ENCODE results near the gene PLA2G2D. TPM values are rescaled to one million over a fixed set of nuclear protein-coding genes. Genes with fewer than 3 reads are reported as not detected.
"Not testable (repeated sequence)": the region's sequence is repeated elsewhere in the genome, so short reads cannot be mapped to it uniquely, and the experiment has no call there.

The PLA2G2D gene
- total and polyA plus RNA-seq, 7 donors, result not detected

- ATAC-seq, result no peak
- 86 to 96% (median 91%) methylated on average over 6 of the region's 6 CpGs for WGBS, 3 donors
- no peak for DNase-seq
- H3K9me3 ChIP-seq, result no peaks in the 10 kb centered on the region
- TF ChIP-seq CTCF (IDR thresholded peaks at IDR 0.05), result no peak
- H3K27ac ChIP-seq, result no peak overlapping the region
- no peak overlapping the region for H3K4me3 ChIP-seq
- peaks cover 0 to 3% (median 0%) of the 10 kb centered on the region in 3 donors for H3K27me3 ChIP-seq (ENCODE audit: insufficient read depth in 3 of 3, low read length in 2 of 3)
- H3K36me3 ChIP-seq (ENCODE audit: insufficient read depth in 1 of 2, low read depth in 1 of 2), result no peaks in the 10 kb centered on the region
- H3K4me1 ChIP-seq, result no peaks in the 10 kb centered on the region
- intact Hi-C loops (cut with DNase I), result no loop called here
Measured at GRCh38 chr1:20138346-20138745, 19.0 kb upstream of the PLA2G2D start.

GRCh38 chr1:20137604-20138003 is 18.3 kb upstream of the PLA2G2D start:
- no peak for TF ChIP-seq CTCF (IDR thresholded peaks at IDR 0.05)
- no peak for ATAC-seq

DNA sequence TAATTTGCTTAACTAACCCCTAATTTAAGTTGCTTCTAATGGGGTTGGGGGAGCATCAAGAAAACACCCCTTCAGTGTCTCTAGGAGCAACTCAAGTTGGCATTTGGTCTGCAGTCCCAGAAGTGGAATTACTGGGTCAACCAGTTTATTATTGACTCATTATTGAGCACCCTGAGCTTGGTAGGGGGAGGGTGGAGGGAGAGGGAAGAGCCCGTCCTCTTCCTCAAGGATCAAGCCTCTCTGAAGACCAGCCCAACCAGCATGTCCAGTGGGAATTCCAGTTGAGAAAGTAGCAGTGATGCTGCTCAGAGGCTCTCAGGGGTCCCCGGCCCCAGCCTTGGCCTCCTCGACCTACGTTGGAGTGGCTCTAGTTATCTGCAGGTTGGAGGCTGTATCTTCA is 17.7 kb upstream of the PLA2G2D start:
- WGBS, 3 donors, result 90 to 95% (median 92%) methylated on average over 4 of the region's 4 CpGs
- intact Hi-C loops (cut with DNase I), result no loop called here
- no peak for DNase-seq
- no peak for ATAC-seq
- H3K27ac ChIP-seq, result no peak overlapping the region
- H3K27me3 ChIP-seq (ENCODE audit: insufficient read depth in 3 of 3, low read length in 2 of 3), result peaks cover 0 to 3% (median 0%) of the 10 kb centered on the region in 3 donors
- H3K36me3 ChIP-seq (ENCODE audit: insufficient read depth in 1 of 2, low read depth in 1 of 2), result no peaks in the 10 kb centered on the region
- H3K9me3 ChIP-seq, result no peaks in the 10 kb centered on the region
- no peak overlapping the region for H3K4me3 ChIP-seq
- no peak for TF ChIP-seq CTCF (IDR thresholded peaks at IDR 0.05)
- H3K4me1 ChIP-seq, result no peaks in the 10 kb centered on the region

More at GRCh38 chr1:20137604-20138003, 18.3 kb upstream of the PLA2G2D start:
- WGBS, 3 donors, result 56 to 60% (median 57%) methylated on average over 1 of the region's 1 CpG
- no peak overlapping the region for H3K4me3 ChIP-seq
- intact Hi-C loops (cut with DNase I), result no loop called here
- no peak for DNase-seq
- H3K27ac ChIP-seq, result no peak overlapping the region
- H3K27me3 ChIP-seq (ENCODE audit: insufficient read depth in 3 of 3, low read length in 2 of 3), result peaks cover 0 to 3% (median 0%) of the 10 kb centered on the region in 3 donors
- no peaks in the 10 kb centered on the region for H3K4me1 ChIP-seq
- no peaks in the 10 kb centered on the region for H3K9me3 ChIP-seq
- no peaks in the 10 kb centered on the region for H3K36me3 ChIP-seq (ENCODE audit: insufficient read depth in 1 of 2, low read depth in 1 of 2)

DNA sequence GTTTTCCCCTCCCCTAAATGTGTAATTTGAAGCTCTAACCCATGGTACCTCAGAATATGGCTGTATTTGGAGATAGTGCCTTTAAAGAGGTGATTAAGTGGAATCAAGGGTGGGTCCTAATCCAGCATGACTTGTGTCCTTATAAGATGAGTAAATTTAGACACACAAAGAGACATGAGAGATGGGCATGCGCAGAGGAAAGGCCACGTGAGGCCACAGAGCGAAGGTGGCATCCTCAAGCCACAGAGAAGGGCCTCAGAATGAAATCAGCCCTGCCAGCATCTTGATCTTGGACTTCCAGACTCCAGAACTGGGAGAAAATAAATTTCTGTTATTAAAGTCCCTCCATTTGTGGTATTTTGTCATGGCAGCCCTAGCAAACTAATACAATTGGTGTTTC is 16.9 kb upstream of the PLA2G2D start:
- H3K4me1 ChIP-seq, result no peaks in the 10 kb centered on the region
- intact Hi-C loops (cut with DNase I), result no loop called here
- DNase-seq (no peak), ATAC-seq (no peak)
- peaks cover 0 to 3% (median 0%) of the 10 kb centered on the region in 3 donors for H3K27me3 ChIP-seq (ENCODE audit: insufficient read depth in 3 of 3, low read length in 2 of 3)
- 91 to 96% (median 92%) methylated on average over 3 of the region's 3 CpGs for WGBS, 3 donors
- TF ChIP-seq CTCF (IDR thresholded peaks at IDR 0.05), result no peak
- no peak overlapping the region for H3K27ac ChIP-seq
- no peaks in the 10 kb centered on the region for H3K9me3 ChIP-seq
- no peaks in the 10 kb centered on the region for H3K36me3 ChIP-seq (ENCODE audit: insufficient read depth in 1 of 2, low read depth in 1 of 2)
- H3K4me3 ChIP-seq, result no peak overlapping the region

DNA sequence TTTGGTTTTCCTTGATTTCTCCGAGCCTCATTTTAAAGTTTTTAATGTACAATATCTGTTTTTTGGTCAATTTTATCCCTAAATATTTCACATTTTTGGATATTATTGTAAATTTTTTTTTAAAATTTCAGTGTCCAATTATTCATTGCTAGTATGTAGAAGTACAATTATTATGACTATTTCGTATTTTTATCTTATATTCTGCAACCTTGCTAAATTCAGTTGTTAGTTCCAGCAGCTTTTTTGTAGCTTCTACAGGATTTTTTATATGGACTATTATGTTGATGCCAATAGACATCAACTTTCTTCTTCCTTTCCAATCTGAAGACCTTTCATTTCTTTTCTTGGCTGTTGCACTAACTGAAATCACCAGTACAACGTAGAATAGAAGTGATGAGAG is 15.7 kb upstream of the PLA2G2D start:
- no peaks in the 10 kb centered on the region for H3K4me1 ChIP-seq
- H3K36me3 ChIP-seq (ENCODE audit: insufficient read depth in 1 of 2, low read depth in 1 of 2), result no peaks in the 10 kb centered on the region
- WGBS, 3 donors, result 88 to 89% (median 89%) methylated on average over 3 of the region's 3 CpGs
- no peaks in the 10 kb centered on the region for H3K27me3 ChIP-seq (ENCODE audit: insufficient read depth in 3 of 3, low read length in 2 of 3)
- ATAC-seq (no peak), DNase-seq (no peak)
- intact Hi-C loops (cut with DNase I), result no loop called here
- no peak for TF ChIP-seq CTCF (IDR thresholded peaks at IDR 0.05)
- no peaks in the 10 kb centered on the region for H3K9me3 ChIP-seq
- no peak overlapping the region for H3K4me3 ChIP-seq
- H3K27ac ChIP-seq, result no peak overlapping the region

- H3K27ac ChIP-seq; H3K4me3 ChIP-seq; H3K27me3 ChIP-seq (ENCODE audit: insufficient read depth in 3 of 3, low read length in 2 of 3); DNase-seq; ATAC-seq; H3K36me3 ChIP-seq (ENCODE audit: insufficient read depth in 1 of 2, low read depth in 1 of 2); intact Hi-C loops (cut with DNase I); H3K4me1 ChIP-seq; H3K9me3 ChIP-seq: not testable (repeated sequence)
- 90 to 96% (median 92%) methylated on average over 3 of the region's 3 CpGs for WGBS, 3 donors
Measured at GRCh38 chr1:20130518-20130917, 11.2 kb upstream of the PLA2G2D start.
